HG03571 (cell line): ENCODE measurements around the gene HIVEP3.
"Not testable (repeated sequence)": the region's sequence is repeated elsewhere in the genome, so short reads cannot be mapped to it uniquely, and the experiment has no call there.

ENCODE experiments used
- ATAC-seq: cut with Tn5 transposase; IDR thresholded peaks from one replicate; pipeline ENCODE4 v1.9.1; 2021; ENCODE audit not compliant: unreplicated experiment

HIVEP3 gene

DNA sequence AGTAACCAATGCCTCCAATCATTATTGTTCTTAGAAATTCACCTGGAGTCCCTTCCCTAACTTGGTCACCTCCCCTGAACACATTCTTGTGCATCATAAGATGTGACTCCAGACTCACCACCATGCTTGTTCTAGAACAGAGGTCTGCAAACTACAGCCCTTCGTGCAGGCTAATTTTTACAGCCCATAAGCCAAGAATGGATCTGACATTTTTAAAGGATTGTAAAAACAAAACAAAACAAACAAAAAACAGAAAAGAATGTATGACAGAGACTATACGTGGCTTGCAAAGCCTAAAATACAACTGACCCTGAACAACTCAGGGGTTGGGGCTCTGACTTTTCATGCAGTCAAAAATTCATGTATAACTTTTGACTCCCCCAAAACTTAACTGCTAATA is 6.2 kb upstream of the HIVEP3 start:
- ATAC-seq = no peak

DNA sequence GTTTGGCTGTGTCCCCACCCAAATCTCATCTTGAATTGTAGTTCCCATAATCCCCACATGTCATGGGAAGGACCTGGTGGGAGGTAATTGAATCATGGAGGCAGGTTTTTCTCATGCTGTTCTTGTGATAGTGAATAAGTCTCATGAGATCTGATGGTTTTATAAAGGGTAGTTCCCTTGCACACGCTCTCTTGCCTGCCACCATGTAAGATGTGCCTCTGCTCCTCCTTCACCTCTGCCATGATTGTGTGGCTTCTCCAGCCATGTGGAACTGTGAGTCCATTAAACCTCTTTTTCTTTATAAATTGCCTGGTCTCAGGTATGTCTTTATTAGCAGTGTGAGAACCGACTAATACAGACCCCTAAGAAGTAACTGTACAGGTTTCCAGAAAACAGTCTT is 2.5 kb upstream of the HIVEP3 start:
- ATAC-seq = not testable (repeated sequence)

DNA sequence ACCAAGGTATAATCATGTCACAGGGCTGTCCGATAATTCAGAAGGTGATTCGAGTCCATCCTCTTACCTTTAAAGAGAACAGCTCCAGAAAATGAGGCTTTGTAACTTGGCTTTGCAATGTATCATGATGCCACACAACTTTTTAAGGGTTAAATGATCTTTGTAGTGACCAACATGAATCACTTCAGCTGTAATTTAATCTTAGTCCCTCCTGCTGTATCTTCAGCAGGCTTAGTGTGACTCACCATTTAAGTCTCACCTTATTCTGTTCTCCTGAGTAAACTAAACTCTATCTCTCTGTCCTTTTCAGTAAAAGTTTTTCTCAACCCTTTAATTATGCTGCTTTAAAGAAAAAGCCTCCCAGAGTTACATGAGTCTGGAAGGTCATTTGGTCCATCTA is 1.9 kb upstream of the HIVEP3 start:
- no peak for ATAC-seq

DNA sequence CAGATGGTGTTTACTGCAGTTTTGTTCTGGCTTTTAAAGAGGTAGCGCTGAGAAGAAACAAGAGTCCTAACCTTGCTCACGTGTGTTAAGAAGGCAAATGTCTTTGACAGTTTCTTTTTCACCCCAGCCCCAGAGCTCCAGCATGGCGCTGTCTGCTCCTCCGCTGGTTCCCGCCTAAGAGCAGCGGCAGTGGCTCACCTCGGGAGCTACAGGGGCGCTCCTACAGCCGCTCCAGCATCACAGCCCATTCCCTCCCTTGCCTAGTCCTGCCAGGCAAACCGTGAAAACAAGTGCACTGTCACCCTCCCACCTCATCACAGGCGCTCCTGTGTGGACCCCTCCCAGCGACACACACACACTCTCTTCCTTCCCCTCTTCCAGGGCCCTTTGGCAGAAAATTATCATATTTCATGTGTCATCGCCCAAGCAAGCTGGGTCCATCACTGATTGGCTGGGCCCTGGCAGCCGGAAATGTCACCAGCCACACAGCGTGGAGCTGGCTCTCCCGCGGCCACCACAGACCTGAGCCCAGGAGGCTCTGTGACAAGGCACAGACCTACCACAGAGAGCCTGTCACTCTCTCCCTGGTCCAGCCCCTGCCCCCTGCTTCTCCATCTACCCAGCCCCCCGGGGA is 1.2 kb upstream of the HIVEP3 start:
- ATAC-seq = no peak

DNA sequence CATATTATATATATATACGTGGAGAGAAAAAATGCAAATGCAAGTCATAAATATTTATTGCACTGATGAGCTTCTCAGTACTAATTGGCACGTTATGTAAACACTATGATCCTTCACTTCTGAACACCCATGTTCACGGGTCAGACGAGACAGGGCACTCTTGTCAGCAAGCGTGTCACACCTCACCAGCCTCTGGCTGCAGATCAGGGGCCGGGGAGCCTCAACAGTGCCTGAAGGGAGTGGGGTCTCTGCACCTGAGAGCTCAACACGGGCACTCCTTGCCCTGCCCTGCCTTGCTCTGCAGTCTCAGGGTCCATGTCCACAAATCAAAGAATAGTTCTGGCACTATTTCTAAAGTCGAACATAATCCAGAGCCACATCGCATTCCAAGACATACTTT is 409 bp upstream of the HIVEP3 start:
- no peak for ATAC-seq

DNA sequence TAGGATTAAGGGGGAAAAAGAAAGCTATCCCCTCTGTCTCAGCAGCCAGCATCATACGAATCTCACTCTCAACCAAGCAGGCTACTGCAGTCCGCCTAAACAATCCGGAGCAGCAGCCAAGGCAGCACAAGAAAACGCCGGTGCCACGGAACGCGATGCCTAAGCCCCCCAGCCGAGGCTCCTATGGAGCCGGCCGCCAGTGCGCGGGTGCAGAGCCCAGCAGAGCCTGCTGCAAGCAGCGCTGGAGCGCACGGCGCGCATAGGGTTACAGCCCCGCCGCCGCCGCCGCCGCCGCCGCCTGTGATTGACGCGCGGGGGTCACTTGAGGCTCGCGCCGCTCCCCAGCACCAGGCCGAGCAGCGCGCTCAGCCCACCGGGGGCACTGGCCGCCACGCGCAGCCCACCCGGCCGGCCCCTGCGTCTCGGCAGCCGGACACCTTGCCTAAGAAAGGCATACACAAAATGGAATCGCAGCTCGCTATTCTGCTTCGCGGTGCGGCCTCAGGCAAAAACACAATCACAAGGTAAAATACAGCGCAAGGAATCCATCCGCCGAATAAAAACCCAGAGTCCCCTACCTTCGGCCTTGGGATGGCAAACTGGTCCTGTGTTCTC is 780 bp downstream of the HIVEP3 start:
- no peak for ATAC-seq

DNA sequence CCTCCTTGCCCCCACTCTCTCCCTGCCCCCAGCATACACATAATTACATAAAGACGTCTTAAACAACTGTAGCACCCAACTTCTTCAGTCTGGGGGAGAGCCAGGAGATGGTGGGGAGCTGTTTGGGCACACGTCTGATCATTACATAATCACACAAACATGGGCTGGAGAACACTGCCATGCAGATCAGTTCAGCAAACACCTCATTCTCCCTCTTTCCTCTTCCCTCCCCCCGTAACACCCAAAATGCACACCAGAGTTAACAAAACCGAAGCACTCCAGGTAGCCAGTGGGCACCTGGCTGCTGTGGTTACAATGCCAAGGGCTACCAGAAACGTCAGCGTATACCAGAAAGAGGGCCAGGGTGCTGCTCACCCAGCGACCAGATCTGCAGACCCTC is 1.6 kb downstream of the HIVEP3 start:
- ATAC-seq = no peak

DNA sequence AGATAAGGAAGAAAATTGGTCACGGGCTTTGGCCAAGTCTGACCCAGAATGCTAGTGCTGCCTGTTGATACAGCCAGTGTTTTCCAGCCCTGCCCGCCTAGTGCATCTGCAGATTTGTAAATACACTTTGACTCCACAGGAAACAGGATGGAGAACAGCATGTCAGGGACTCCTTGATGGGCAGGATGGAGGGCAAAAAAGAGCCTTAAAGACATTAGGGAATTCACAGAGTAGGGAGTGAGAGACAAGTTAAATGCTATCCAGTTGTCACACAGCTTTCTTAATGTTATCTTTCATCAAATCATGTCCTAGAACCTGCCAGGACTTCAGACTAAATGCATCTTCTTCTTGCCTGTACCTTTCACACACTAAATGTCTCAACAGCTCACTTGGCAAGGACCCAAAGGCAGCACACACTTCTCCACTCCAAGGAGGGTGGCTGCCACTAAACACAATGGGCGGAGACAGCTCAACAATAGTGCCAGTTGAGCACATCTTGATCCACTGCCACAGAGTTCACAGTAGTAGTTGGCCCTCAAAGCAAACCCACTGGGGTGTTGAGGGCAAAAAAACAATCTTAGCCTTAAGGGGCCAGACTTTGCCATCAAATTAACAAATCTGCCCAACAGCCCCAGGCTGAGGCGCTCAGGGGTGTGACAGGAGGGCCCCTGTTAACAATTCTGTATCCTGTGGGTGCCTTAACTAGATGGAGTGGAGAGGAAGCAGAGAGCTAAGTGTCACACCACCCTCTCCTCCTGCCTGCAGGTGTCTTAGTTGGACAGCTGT is 2.7 kb downstream of the HIVEP3 start:
- no peak for ATAC-seq

DNA sequence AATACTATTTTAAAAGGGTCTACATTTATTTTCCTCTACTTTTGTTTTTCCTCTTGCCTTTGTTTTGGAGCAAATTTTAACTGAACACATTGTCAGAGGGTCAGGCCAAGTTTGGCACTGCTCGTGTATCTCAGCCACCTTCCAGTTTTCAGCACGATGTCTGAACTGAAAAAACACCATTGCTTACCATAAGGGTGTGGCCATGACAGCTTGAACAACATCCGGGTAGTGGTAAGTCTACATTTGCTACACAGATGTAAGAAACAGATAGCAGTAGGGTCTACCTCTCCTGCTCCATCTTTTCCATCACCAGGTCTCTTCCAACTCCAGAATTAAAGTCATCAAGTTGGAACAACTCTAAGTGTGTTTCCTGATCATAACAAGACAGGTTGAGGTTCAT is 4.2 kb downstream of the HIVEP3 start:
- ATAC-seq = no peak

DNA sequence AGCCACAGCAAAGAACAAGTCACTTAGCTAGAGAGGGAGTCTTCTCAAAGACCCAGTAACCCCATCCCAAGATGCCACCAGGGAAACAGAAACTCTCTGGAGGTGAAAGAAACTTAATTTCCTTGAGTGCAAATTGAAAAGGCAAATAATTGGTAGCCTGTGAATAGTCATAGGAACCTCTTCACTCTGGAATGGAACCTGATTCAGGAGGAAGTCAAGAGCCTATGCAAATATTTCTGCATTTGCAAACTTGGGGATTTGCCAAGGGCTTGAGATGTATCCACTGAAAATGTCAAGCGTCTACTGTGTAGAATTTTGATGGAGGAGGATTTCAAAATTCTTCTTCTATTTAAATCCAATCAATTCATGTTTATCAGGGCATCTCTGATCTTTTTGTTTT is 5.7 kb downstream of the HIVEP3 start:
- ATAC-seq = no peak

DNA sequence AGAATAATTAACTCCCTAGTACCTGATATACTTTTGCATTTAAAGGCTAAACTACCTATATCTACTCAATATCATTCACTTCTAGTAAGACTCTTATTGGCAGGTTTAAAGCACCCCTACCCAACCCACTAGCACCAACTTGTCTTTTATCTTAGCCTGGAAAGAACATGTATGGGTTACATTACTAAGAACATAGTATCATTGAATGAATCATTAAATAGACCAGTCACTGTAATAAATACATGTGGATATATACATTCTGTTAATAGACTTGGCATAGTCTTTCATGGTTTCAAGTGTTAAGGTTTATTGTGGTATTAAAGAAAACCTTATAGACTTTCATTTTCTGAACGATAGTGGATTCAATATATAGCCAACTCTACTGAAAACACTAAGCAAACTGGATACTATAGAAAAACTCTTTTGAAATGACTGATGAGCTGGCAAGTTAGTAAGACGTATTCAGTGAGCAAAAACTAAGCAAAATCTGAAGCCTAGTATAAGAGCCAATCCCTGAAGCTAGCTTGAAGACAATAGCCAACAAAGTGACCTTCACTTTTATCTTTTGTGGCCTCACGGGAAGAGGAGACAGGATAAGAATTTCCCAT is 10.3 kb downstream of the HIVEP3 start:
- no peak for ATAC-seq

DNA sequence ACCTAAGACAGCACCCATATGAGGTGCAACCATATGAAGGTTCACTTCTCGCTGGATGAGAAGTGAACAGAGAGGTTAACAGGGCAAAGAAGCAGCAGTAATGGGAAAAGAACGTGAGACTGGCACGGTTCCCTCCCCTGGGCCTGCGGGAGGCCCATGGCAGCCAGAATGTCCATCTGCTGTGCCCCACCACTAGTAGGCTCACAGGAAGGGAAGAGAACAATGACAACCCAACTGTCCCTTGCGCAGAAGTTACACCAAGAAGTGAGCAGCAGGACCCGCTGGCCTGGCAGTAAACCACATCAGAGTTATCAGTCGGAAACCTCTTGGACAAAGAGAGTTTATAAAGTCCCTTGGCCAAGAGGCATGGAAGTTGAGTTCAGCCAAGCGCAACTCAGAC is 11.3 kb downstream of the HIVEP3 start:
- ATAC-seq = no peak

DNA sequence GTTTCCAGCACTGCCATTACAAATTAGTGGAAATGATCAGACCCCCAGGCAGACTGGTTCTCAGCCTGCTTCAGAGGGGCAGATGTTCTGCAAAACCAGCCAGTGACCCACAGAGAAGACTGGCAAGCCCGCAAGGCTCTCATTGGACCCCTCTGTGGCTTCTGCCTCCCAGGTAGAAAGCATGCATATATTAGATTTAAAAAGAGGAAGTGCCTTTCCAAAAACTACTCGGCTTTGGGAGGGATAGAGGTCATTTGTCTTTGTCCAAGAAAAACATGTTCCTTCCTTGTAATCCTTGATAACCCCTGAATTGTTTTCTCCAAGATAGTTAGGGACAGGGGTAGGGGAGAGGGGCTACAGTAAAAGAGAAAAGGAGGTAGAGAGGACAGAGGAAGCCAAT is 11.8 kb downstream of the HIVEP3 start:
- no peak for ATAC-seq

DNA sequence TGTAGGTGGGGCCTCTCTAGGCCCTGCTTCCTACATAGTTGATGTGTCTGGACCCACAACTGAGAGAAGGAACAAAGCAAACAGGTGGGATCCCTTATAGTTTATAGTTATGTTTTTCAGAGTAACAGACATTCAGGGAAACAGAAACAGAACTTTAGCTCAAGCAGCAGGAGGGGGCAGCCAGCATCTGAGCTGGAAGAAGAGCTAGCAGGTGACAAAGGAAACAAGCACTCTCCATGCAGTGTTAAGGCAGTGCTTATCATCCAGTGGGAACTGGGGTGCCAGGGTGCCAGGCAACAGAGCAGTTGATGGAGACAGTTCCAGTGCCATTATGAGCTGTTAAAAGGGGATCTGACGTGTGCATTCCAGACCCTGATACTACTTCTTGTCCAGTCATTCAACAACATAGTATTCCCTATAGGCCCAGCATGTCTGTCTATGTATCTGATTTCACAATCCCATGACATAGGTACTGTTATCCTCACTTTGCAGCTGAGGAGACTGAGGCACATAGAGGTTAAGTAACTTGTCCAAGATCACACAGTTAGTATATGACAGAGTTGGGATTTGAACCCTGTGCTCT is 13.5 kb downstream of the HIVEP3 start:
- no peak for ATAC-seq

DNA sequence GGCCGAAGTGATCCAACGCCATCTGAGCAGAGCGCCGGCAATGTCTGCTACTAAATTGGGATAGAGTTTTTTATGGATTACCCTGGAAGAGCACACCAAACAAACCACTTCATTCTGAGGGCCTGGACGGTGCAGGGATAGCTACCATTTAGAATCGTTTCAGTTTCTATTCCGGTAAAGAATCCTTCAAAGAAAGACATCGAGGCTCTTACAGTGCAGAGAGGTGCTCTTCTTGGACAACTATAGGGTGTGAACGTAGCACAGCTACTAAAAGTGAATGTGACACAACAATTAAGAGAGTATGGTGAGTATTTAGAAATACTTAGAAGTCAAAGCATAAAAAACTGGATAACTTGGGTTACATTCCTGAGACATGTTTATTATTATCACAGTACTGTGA is 16.1 kb downstream of the HIVEP3 start:
- no peak for ATAC-seq

DNA sequence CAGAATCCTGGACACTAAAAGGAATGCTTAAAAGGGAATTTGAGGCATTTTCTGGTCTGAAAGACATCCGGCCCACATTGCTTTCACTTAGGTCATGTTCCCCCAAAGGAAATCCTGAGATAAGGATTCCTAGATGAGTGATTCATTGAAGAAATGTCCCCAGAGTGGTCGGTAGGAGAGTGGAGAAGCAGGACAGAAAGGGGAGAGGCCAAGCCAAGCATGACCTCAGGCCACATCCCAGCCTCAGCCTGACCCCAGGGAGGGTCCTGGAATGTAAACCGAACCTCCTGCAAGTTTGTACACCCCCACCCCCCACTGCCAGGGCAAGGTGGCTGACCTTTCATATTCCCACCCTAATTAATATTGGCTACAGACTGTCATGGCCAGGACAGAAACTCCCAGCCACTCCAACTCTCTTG is 16.6 kb downstream of the HIVEP3 start:
- no peak for ATAC-seq

DNA sequence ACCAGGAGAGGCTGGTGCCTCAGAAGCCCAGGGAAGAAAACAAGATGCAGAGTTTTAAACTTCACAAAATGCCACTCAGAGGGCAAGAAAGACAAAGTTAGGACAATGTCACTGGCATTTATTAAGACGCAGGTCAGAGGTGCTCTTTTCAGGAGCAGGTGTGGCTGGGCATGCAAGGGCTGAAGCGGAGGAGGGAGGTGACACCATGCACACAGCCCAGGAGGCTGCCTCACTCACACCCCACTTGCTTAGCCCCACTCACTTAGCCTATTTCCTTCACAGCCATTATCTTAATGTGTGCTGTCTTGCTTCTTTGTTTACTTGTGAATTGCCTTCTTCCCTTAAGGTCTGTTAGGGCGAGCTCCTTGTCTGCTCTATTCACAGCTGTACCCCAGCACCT is 17.2 kb downstream of the HIVEP3 start:
- no peak for ATAC-seq

DNA sequence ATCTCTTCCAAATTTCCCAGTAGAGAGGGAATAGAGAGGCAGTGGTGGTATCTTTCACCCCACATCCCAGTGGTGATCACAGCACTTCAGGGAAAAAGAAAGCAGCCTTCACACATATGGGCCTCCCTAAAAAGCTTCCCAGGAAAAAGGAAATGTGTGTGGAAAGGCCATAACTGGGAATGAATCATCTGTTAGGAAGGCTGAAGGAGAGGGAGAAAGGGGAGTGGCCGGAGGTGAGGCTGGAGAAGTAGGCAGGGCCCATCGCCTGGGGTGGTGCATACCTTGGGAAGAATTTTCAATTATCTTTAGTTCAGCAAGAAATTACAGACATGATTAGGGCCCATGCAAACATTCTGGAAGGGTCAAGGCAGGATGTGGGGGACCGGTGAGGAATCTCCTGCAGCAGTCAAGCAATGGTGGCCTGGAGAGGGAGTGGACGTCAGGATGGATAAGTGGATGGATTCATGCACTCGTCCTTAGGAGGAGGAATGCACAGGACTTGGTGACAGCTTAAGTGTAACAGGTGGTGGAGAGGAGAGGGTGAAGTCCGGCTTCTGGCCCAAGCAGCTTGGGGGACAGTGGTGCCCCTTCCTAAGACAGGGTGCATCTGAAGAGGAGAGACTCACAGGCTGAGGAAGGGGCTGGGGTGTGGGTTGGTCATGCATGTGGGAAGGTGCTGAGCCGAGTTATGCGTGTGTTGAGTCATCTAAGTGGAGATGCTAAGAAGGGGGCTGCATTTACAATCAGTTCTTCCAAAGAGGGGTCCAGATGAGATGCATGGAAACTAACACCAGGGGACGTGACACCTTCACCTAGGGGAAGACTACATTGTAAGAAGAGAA is 17.9 kb downstream of the HIVEP3 start:
- no peak for ATAC-seq

DNA sequence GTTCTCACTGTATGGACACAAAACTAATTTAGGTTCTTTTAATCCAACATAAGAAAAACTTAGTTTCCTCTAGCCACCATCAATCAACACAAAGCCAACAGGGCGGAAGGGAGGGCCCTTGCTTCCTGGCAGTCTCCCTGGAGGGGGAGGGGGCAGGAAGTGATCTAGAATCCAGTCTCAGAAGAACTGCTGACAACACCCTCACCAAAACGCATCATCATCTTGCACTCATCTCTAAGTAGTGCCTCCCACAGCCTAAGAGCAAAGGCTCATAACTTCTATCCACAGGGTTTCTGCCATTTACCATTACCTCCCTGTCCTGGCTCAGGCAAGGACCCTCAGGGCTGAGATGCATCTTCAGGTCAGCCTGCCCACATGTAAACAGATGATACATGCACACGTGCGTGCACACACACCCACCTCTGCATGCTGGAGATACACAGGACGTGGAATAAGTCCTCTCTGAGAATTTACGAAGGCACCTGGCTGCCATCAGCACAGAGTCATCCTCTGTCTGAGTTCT is 20.5 kb downstream of the HIVEP3 start:
- no peak for ATAC-seq

DNA sequence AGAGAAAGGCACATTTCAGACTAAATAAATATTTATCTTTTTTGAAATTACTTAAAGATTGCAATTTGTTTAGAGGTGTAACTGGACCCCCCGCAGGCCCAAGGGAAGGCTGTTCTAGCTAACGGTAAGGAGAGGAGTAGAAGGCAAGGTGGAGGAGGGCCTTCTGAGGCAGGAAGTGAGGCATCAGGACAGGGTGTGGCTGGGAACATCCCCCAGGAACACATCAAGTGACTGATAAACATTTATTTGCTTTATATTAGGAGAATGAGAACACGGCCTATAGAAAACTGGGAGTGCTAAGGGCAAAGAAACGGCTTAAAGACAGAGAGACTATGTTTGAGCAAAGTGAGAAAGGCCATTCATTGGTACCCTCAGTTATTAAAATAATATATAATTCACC is 23.2 kb downstream of the HIVEP3 start:
- no peak for ATAC-seq
